ENCODE measurements around the gene CEP63.

Gene CEP63

GRCh38 chr3:134485718-134486576, at the start of gene CEP63, which contains the start of gene ANAPC13:
Gene CEP63 (plus strand): TSS chr3:134486057. CDS start chr3:134495321, 9,264 bp downstream.
Gene ANAPC13 (minus strand): TSS chr3:134485985. CDS start chr3:134482904, 3,081 bp downstream.
- DNase-seq (ENCODE audit: low read depth in 2 of 2): peak; percentile 84 to 91

GRCh38 chr3:134437211-134437752, 48.6 kb upstream of the CEP63 start:
- no peak for DNase-seq (ENCODE audit: low read depth in 2 of 2)

- DNase-seq (ENCODE audit: low read depth in 2 of 2): no peak
Observed at GRCh38 chr3:134441321-134441720, 44.5 kb upstream of the CEP63 start.

GRCh38 chr3:134441821-134442220, 44.0 kb upstream of the CEP63 start:
- no peak for DNase-seq (ENCODE audit: low read depth in 2 of 2)

- DNase-seq (ENCODE audit: low read depth in 2 of 2): no peak
Observed at GRCh38 chr3:134445095-134445494, 40.8 kb upstream of the CEP63 start.

- no peak for DNase-seq (ENCODE audit: low read depth in 2 of 2)
Observed at GRCh38 chr3:134445636-134446035, 40.2 kb upstream of the CEP63 start.

- DNase-seq (ENCODE audit: low read depth in 2 of 2): no peak
Observed at GRCh38 chr3:134446800-134447199, 39.1 kb upstream of the CEP63 start.

GRCh38 chr3:134447351-134447750, 38.5 kb upstream of the CEP63 start:
- no peak for DNase-seq (ENCODE audit: low read depth in 2 of 2)

- no peak for DNase-seq (ENCODE audit: low read depth in 2 of 2)
Observed at GRCh38 chr3:134448664-134449063, 37.2 kb upstream of the CEP63 start.

- DNase-seq (ENCODE audit: low read depth in 2 of 2): no peak
Observed at GRCh38 chr3:134449277-134449676, 36.6 kb upstream of the CEP63 start.

- no peak for DNase-seq (ENCODE audit: low read depth in 2 of 2)
Observed at GRCh38 chr3:134449951-134450350, 35.9 kb upstream of the CEP63 start.

GRCh38 chr3:134453631-134454030, 32.2 kb upstream of the CEP63 start:
- DNase-seq (ENCODE audit: low read depth in 2 of 2): no peak

GRCh38 chr3:134457376-134458074, 28.3 kb upstream of the CEP63 start:
- DNase-seq (ENCODE audit: low read depth in 2 of 2): no peak

GRCh38 chr3:134458406-134458945, 27.4 kb upstream of the CEP63 start:
- no peak for DNase-seq (ENCODE audit: low read depth in 2 of 2)

GRCh38 chr3:134459562-134459961, 26.3 kb upstream of the CEP63 start:
- no peak for DNase-seq (ENCODE audit: low read depth in 2 of 2)

- DNase-seq (ENCODE audit: low read depth in 2 of 2): no peak
Observed at GRCh38 chr3:134460965-134461364, 24.9 kb upstream of the CEP63 start.

- DNase-seq (ENCODE audit: low read depth in 2 of 2): no peak
Observed at GRCh38 chr3:134462331-134462941, 23.4 kb upstream of the CEP63 start.

- DNase-seq (ENCODE audit: low read depth in 2 of 2): no peak
Observed at GRCh38 chr3:134463676-134464063, 22.2 kb upstream of the CEP63 start.

GRCh38 chr3:134464064-134464688, 21.7 kb upstream of the CEP63 start:
- no peak for DNase-seq (ENCODE audit: low read depth in 2 of 2)

- DNase-seq (ENCODE audit: low read depth in 2 of 2): no peak
Observed at GRCh38 chr3:134464689-134465365, 21.0 kb upstream of the CEP63 start.

- no peak for DNase-seq (ENCODE audit: low read depth in 2 of 2)
Observed at GRCh38 chr3:134466331-134466730, 19.5 kb upstream of the CEP63 start.

All from activated CD8-positive, alpha-beta memory T cell treated with anti-CD3 and anti-CD28 coated beads for 4 hours (primary cell).